HEK293 (cell line): ENCODE results near the gene PI4KA.
"Not testable (repeated sequence)": the region's sequence is repeated elsewhere in the genome, so short reads cannot be mapped to it uniquely, and the experiment has no call there.

Source experiments
- CTCF ChIA-PET: fragments of 350-600 bp; formaldehyde crosslinking; extraction: SDS; loops from one replicate; lab custom pipeline; 2021; ENCODE audit warnings: antibody characterized with exemption; lab: Yijun Ruan, JAX
- POLR2A ChIA-PET: fragments of 300-600 bp; formaldehyde crosslinking; extraction: SDS; loops from one replicate; lab custom pipeline; 2020; ENCODE audit warnings: antibody characterized with exemption, inconsistent platforms; lab: Yijun Ruan, JAX
- H3K27ac ChIP-seq: fragments of 200-500 bp; sonication (Bioruptor generic); 2 replicates; pipeline ENCODE4 v1.5.1; 2014; ENCODE audit warnings: low read depth, low read length, control low read depth, inconsistent platforms; ENCODE audit errors: extremely low read depth
- H3K36me3 ChIP-seq, 2 experiments: fragments of 200-500 bp in 1 of 2; sonication (Bioruptor generic) in 1 of 2; 1 replicate in 1 of 2; 2 replicates in 1 of 2; pipeline ENCODE4 v1.5.1; 2014 to 2017; ENCODE audit warnings: inconsistent platforms in 2 of 2, low read length in 2 of 2; ENCODE audit not compliant: control insufficient read depth in 2 of 2, insufficient read depth in 1 of 2
- H3K4me1 ChIP-seq: fragments of 200-500 bp; sonication (Bioruptor generic); 2 replicates; pipeline ENCODE4 v1.5.1; 2014; ENCODE audit warnings: mild to moderate bottlenecking, low read length, inconsistent platforms; ENCODE audit not compliant: control insufficient read depth, insufficient read depth
- H3K4me3 ChIP-seq: 2 replicates; pipeline ENCODE4 v1.5.1; 2011; ENCODE audit warnings: low read depth, mild to moderate bottlenecking, control low read depth, low read length, moderate library complexity
- H3K9me3 ChIP-seq: fragments of 200-500 bp; sonication (Bioruptor generic); 2 replicates; pipeline ENCODE4 v1.5.1; 2014; ENCODE audit warnings: low read depth, low read length, inconsistent platforms; ENCODE audit not compliant: control insufficient read depth, insufficient read depth
- CTCF ChIP-seq: fragments of 450-650 bp; formaldehyde crosslinking; IDR thresholded peaks from 2 replicates; pipeline ENCODE4 v1.5.1; 2016; ENCODE audit warnings: missing biosample characterization, missing genetic modification characterization
- EGR2 ChIP-seq: fragments of 450-650 bp; formaldehyde crosslinking; IDR thresholded peaks from 2 replicates; pipeline ENCODE4 v1.5.1; 2016; ENCODE audit warnings: low read depth, missing biosample characterization, missing genetic modification characterization
- GLIS2 ChIP-seq: fragments of 450-650 bp; formaldehyde crosslinking; IDR thresholded peaks from 2 replicates; pipeline ENCODE4 v1.5.1; 2016; ENCODE audit warnings: missing biosample characterization, missing genetic modification characterization
- HIC1 ChIP-seq: fragments of 450-650 bp; formaldehyde crosslinking; IDR thresholded peaks from 2 replicates; pipeline ENCODE4 v1.5.1; 2016; ENCODE audit warnings: missing biosample characterization, missing genetic modification characterization
- KLF10 ChIP-seq: fragments of 450-650 bp; IDR thresholded peaks from 2 replicates; pipeline ENCODE4 v1.5.1; 2018; ENCODE audit warnings: missing biosample characterization, mild to moderate bottlenecking, missing genetic modification characterization
- KLF17 ChIP-seq: fragments of 450-650 bp; formaldehyde crosslinking; IDR thresholded peaks from 2 replicates; pipeline ENCODE4 v1.5.1; 2016; ENCODE audit warnings: missing biosample characterization, missing genetic modification characterization
- KLF8 ChIP-seq: fragments of 450-650 bp; formaldehyde crosslinking; IDR thresholded peaks from 2 replicates; pipeline ENCODE4 v1.5.1; 2016; ENCODE audit warnings: missing biosample characterization, missing genetic modification characterization
- KLF9 ChIP-seq: fragments of 450-650 bp; formaldehyde crosslinking; IDR thresholded peaks from 2 replicates; pipeline ENCODE4 v1.5.1; 2016; ENCODE audit warnings: missing biosample characterization, missing genetic modification characterization, low read depth
- OSR2 ChIP-seq: fragments of 450-650 bp; formaldehyde crosslinking; IDR thresholded peaks from 2 replicates; pipeline ENCODE4 v1.5.1; 2016; ENCODE audit warnings: missing biosample characterization, missing genetic modification characterization
- SP2 ChIP-seq: fragments of 450-650 bp; formaldehyde crosslinking; IDR thresholded peaks from 2 replicates; pipeline ENCODE4 v1.5.1; 2016; ENCODE audit warnings: missing biosample characterization, missing genetic modification characterization
- SP3 ChIP-seq: fragments of 450-650 bp; formaldehyde crosslinking; IDR thresholded peaks from 2 replicates; pipeline ENCODE4 v1.5.1; 2016; ENCODE audit warnings: missing biosample characterization, missing genetic modification characterization
- ZBTB17 ChIP-seq: fragments of 450-650 bp; formaldehyde crosslinking; IDR thresholded peaks from 2 replicates; pipeline ENCODE4 v1.5.1; 2016; ENCODE audit warnings: missing biosample characterization, missing genetic modification characterization
- ZBTB6 ChIP-seq: fragments of 450-650 bp; formaldehyde crosslinking; IDR thresholded peaks from 2 replicates; pipeline ENCODE4 v1.5.1; 2017; ENCODE audit warnings: missing biosample characterization, missing genetic modification characterization
- ZBTB8A ChIP-seq: fragments of 450-650 bp; formaldehyde crosslinking; IDR thresholded peaks from 2 replicates; pipeline ENCODE4 v1.5.1; 2016; ENCODE audit warnings: missing biosample characterization, missing genetic modification characterization
- ZFHX2 ChIP-seq: fragments of 450-650 bp; formaldehyde crosslinking; conservative IDR thresholded peaks from 2 replicates; pipeline ENCODE4 v1.5.1; 2016; ENCODE audit warnings: missing biosample characterization, missing genetic modification characterization
- ZNF2 ChIP-seq: fragments of 450-650 bp; formaldehyde crosslinking; IDR thresholded peaks from 2 replicates; pipeline ENCODE4 v1.5.1; 2016; ENCODE audit warnings: missing biosample characterization, missing genetic modification characterization
- ZNF335 ChIP-seq: fragments of 450-650 bp; formaldehyde crosslinking; conservative IDR thresholded peaks from 2 replicates; pipeline ENCODE4 v1.5.1; 2016; ENCODE audit warnings: missing biosample characterization, missing genetic modification characterization
- ZNF341 ChIP-seq: fragments of 450-650 bp; formaldehyde crosslinking; IDR thresholded peaks from 2 replicates; pipeline ENCODE4; 2016; ENCODE audit warnings: low read depth, missing biosample characterization, missing genetic modification characterization
- ZNF394 ChIP-seq: fragments of 450-650 bp; formaldehyde crosslinking; IDR thresholded peaks from 2 replicates; pipeline ENCODE4 v1.5.1; 2016; ENCODE audit warnings: missing biosample characterization, missing genetic modification characterization, mild to moderate bottlenecking, moderate library complexity, borderline replicate concordance
- ZNF596 ChIP-seq: fragments of 450-650 bp; IDR thresholded peaks from 2 replicates; pipeline ENCODE4 v1.5.0; 2018; ENCODE audit warnings: missing biosample characterization, mild to moderate bottlenecking, missing genetic modification characterization, moderate library complexity
- ZSCAN5A ChIP-seq: fragments of 450-650 bp; formaldehyde crosslinking; IDR thresholded peaks from 2 replicates; pipeline ENCODE4 v1.5.1; 2016; ENCODE audit warnings: missing biosample characterization, missing genetic modification characterization

The PI4KA gene

GRCh38 chr22:20702546-20703413 lies 155.8 kb downstream of the PI4KA start (continued):
- TF ChIP-seq KLF8 (tag by site-specific recombination) (peak; percentile 86), ZNF596 (tag by site-specific recombination) (peak; percentile 72), GLIS2 (tag by site-specific recombination) (0 out of 2 replicates have a peak, but pooled peaks have one; percentile 46), SP3 (tag by site-specific recombination) (peak; percentile 83), ZBTB8A (tag by site-specific recombination) (0 out of 2 replicates have a peak, but pooled peaks have one; percentile 24), ZSCAN5A (peak; percentile 4; the same call in 1 of the 2 replicates), SP2 (peak; percentile 68), EGR2 (tag by site-specific recombination) (peak; percentile 40; the same call in 1 of the 2 replicates), ZFHX2 (tag by site-specific recombination) (peak; percentile 30; the same call in 1 of the 2 replicates), CTCF (tag by site-specific recombination) (0 out of 2 replicates have a peak, but pooled peaks have one; percentile 6), KLF17 (tag by site-specific recombination) (0 out of 2 replicates have a peak, but pooled peaks have one; percentile 1), KLF10 (tag by site-specific recombination) (peak; percentile 68), ZNF341 (tag by site-specific recombination) (peak; percentile 96), HIC1 (tag by site-specific recombination) (0 out of 2 replicates have a peak, but pooled peaks have one; percentile 27)

- POLR2A ChIA-PET, result interaction anchor here (1.3 kb wide), 1 partner anchor 76 kb away, joined by 5 read pairs; no protein-coding TSS in a partner anchor
- TF ChIP-seq ZNF335 (tag by site-specific recombination) (peak; percentile 80), CTCF (tag by site-specific recombination) (0 out of 2 replicates have a peak, but pooled peaks have one; percentile 5), ZNF2 (tag by site-specific recombination) (0 out of 2 replicates have a peak, but pooled peaks have one; percentile 31), ZBTB6 (peak; percentile 76; the same call in 1 of the 2 replicates), OSR2 (tag by site-specific recombination) (peak; percentile 44), KLF9 (peak; percentile 15; the same call in 1 of the 2 replicates), ZBTB17 (tag by site-specific recombination) (peak; percentile 91), KLF17 (tag by site-specific recombination) (0 out of 2 replicates have a peak, but pooled peaks have one; percentile 27), ZBTB8A (tag by site-specific recombination) (peak; percentile 55; the same call in 1 of the 2 replicates), ZNF394 (tag by site-specific recombination) (peak; percentile 88)
These were observed 156.5 kb downstream of the PI4KA start for GRCh38 chr22:20702175-20702545.

More at GRCh38 chr22:20702175-20702545, 156.5 kb downstream of the PI4KA start:
- CTCF ChIA-PET, H3K36me3 ChIP-seq, H3K4me1 ChIP-seq, H3K9me3 ChIP-seq: not testable (repeated sequence)
- peak overlapping the region; percentile 55 for H3K4me3 ChIP-seq
- peak overlapping the region; percentile 41; the same call in 1 of the 2 replicates for H3K27ac ChIP-seq
